ENCODE data around the gene KRTAP10-7.
"Not testable (repeated sequence)": the region's sequence is repeated elsewhere in the genome, so short reads cannot be mapped to it uniquely, and the experiment has no call there.

- not testable (repeated sequence) for TF ChIP-seq CTCF (IDR thresholded peaks at IDR 0.05); POLR2A (IDR thresholded peaks at IDR 0.05); EP300 (IDR thresholded peaks at IDR 0.05; ENCODE audit: low read depth); POLR2AphosphoS5 (IDR thresholded peaks at IDR 0.05)
These were observed 27.4 kb downstream of the KRTAP10-7 start for GRCh38 chr21:44627831-44628233.
